GM12878 (cell line): ENCODE results near the gene PRKCE. TPM values are rescaled to one million over a fixed set of nuclear protein-coding genes. Genes with fewer than 3 reads are reported as not detected.

Source experiments
- ATAC-seq: fragments of 200-7000 bp; cut with Tn5 transposase; 3 replicates; pipeline ENCODE4 v1.9.1; 2020; ENCODE audit warnings: mild to moderate bottlenecking, moderate library complexity
- BruUV-seq: library from RNA; stranded (reverse); fragments of 400-500 nt; replicated peaks from 2 replicates; lab custom pipeline; 2021; lab: Mats Ljungman, UMichigan
- CTCF ChIA-PET: fragments of 300-600 bp; sonication (Branson Sonifier 250); formaldehyde crosslinking; extraction: SDS; loops from one replicate; lab custom pipeline; 2021; ENCODE audit warnings: inconsistent platforms; lab: Yijun Ruan, JAX
- POLR2A ChIA-PET: fragments of 350-600 bp; formaldehyde crosslinking; extraction: SDS; loops from one replicate; lab custom pipeline; 2021; ENCODE audit warnings: inconsistent platforms; lab: Charles Lee
- RAD21 ChIA-PET: fragments of 300-600 bp; sonication (Branson Sonifier 250); formaldehyde crosslinking; loops from one replicate; lab custom pipeline; 2023; ENCODE audit warnings: antibody characterized with exemption; ENCODE audit not compliant: unreplicated experiment; lab: Charles Lee
- SMC1A ChIA-PET: fragments of 300-600 bp; sonication (Branson Sonifier 250); formaldehyde crosslinking; loops from one replicate; lab custom pipeline; 2023; ENCODE audit not compliant: unreplicated experiment, uncharacterized antibody; lab: Charles Lee
- DNase-seq: peaks from one replicate; pipeline ENCODE4 v3.0.0-alpha.2; 2011; ENCODE audit warnings: low read depth, low spot score
- FAIRE-seq: peaks from 3 replicates; lab custom pipeline; 2011; peaks lifted over from hg19 to GRCh38; lab: Jason Lieb, UNC
- H2AFZ ChIP-seq: 2 replicates; pipeline ENCODE4 v1.6.0; 2011; ENCODE audit warnings: low read depth, low read length, control low read depth; ENCODE audit not compliant: control insufficient read depth
- H3K27ac ChIP-seq: 2 replicates; pipeline ENCODE4 v1.5.1; 2011; ENCODE audit warnings: control low read depth; ENCODE audit not compliant: control insufficient read depth, insufficient read depth
- H3K27me3 ChIP-seq, 2 experiments: replicated peaks in 1 of 2; 2 replicates each; pipeline versions ENCODE4 v1.6.0 to v1.6.1; 2011; ENCODE audit warnings: low read length in 1 of 2; ENCODE audit not compliant: control insufficient read depth in 2 of 2, insufficient read depth in 2 of 2
- H3K36me3 ChIP-seq, 2 experiments: 2 replicates each; pipeline ENCODE4 v1.5.1; 2011; ENCODE audit warnings: low read length in 1 of 2; ENCODE audit not compliant: control insufficient read depth in 2 of 2, insufficient read depth in 2 of 2
- H3K4me1 ChIP-seq: 2 replicates; pipeline ENCODE4 v1.6.1; 2011; ENCODE audit warnings: mild to moderate bottlenecking, low read length, moderate library complexity, mixed read lengths; ENCODE audit not compliant: control insufficient read depth, insufficient read depth
- H3K4me2 ChIP-seq: 2 replicates; pipeline ENCODE4 v1.6.0; 2011; ENCODE audit warnings: control low read depth; ENCODE audit not compliant: control insufficient read depth, insufficient read depth
- H3K4me3 ChIP-seq: fragments of 200-600 bp; sonication (generic); 2 replicates; pipeline ENCODE4 v1.5.1; 2016
- H3K79me2 ChIP-seq: 2 replicates; pipeline ENCODE4 v1.6.0; 2011; ENCODE audit warnings: low read length; ENCODE audit not compliant: control insufficient read depth, insufficient read depth
- H3K9ac ChIP-seq: 2 replicates; pipeline ENCODE4 v1.8.0; 2011; ENCODE audit warnings: low read length, control low read depth, mixed read lengths; ENCODE audit not compliant: control insufficient read depth, insufficient read depth
- H3K9me3 ChIP-seq: replicated peaks from 3 replicates; pipeline ENCODE4 v1.5.1; 2011; ENCODE audit warnings: mild to moderate bottlenecking, low read length; ENCODE audit not compliant: control insufficient read depth, insufficient read depth
- H4K20me1 ChIP-seq: 2 replicates; pipeline ENCODE4 v1.6.0; 2011; ENCODE audit not compliant: control insufficient read depth, insufficient read depth
- ATF7 ChIP-seq: fragments of 450-650 bp; IDR thresholded peaks from 2 replicates; pipeline ENCODE4 v1.6.1; 2016; ENCODE audit warnings: low read depth, mild to moderate bottlenecking
- BHLHE40 ChIP-seq, 2 experiments: fragments of 450-650 bp in 1 of 2; IDR thresholded peaks; 2 replicates each; pipeline ENCODE4 v1.6.1; 2011 to 2017; ENCODE audit warnings: low read depth in 2 of 2, borderline replicate concordance in 1 of 2, improper control_type of control experiment in 1 of 2, low read length in 1 of 2, mild to moderate bottlenecking in 1 of 2
- CHD1 ChIP-seq: IDR thresholded peaks from 2 replicates; pipeline ENCODE4 v1.6.1; 2012; ENCODE audit warnings: low read depth, low read length, improper control_type of control experiment
- CREM ChIP-seq: IDR thresholded peaks from 2 replicates; pipeline ENCODE4 v1.6.1; 2014; ENCODE audit warnings: antibody characterized with exemption, low read depth
- ETV6 ChIP-seq, 2 experiments: fragments of 450-650 bp in 1 of 2; IDR thresholded peaks in 1 of 2; conservative IDR thresholded peaks in 1 of 2; 2 replicates each; pipeline ENCODE4 v1.6.1; 2014; ENCODE audit warnings: antibody characterized with exemption in 1 of 2, borderline replicate concordance in 1 of 2, low read depth in 1 of 2, mild to moderate bottlenecking in 1 of 2, moderate library complexity in 1 of 2
- GATAD2B ChIP-seq: fragments of 450-650 bp; conservative IDR thresholded peaks from 2 replicates; pipeline ENCODE4 v1.6.1; 2017; ENCODE audit warnings: low read depth, mild to moderate bottlenecking, moderate library complexity
- HDGF ChIP-seq: fragments of 450-650 bp; IDR thresholded peaks from 2 replicates; pipeline ENCODE4 v1.6.1; 2016; ENCODE audit warnings: antibody characterized with exemption
- LARP7 ChIP-seq: fragments of 450-650 bp; IDR thresholded peaks from 2 replicates; pipeline ENCODE4 v1.6.1; 2017; ENCODE audit warnings: mild to moderate bottlenecking
- MXI1 ChIP-seq: fragments of 150-350 bp; IDR thresholded peaks from 2 replicates; pipeline ENCODE4 v1.6.1; 2011; ENCODE audit warnings: low read depth, mild to moderate bottlenecking, inconsistent platforms, low read length, improper control_type of control experiment
- STAT1 ChIP-seq: fragments of 450-650 bp; conservative IDR thresholded peaks from 2 replicates; pipeline ENCODE4 v1.6.1; 2014; ENCODE audit warnings: antibody characterized with exemption, mild to moderate bottlenecking
- in situ Hi-C: fragments of 300-500 bp; cut with MboI; formaldehyde crosslinking; loops from 9 replicates; pipeline ENCODE4 v1.14.3; 2018; ENCODE audit warnings: mixed read lengths
- intact Hi-C: fragments of 100-400 bp; cut with micrococcal nuclease; formaldehyde crosslinking; loops from one replicate; pipeline ENCODE4 v1.14.2; 2022; ENCODE audit not compliant: unreplicated experiment
- polyA plus RNA-seq, 11 experiments: library from polyadenylated mRNA; depleted of rRNA in 4 of 11; unstranded in 6 of 11; stranded (reverse) in 5 of 11; fragments of >200 nt; fragmentation: Nextera tagmentation in 4 of 11; fragmentation: Illumina TruSeq in 1 of 11; extraction: Ambion mirVana in 4 of 11; extraction: Trizol in 1 of 11; gene quantifications; 1 replicate in 1 of 11; 2 replicates in 10 of 11; pipeline versions ENCODE4 v1.2.1 to v1.2.3, GENCODE V29; 2011 to 2016; ENCODE audit warnings: inconsistent platforms in 2 of 11, missing spikeins in 2 of 11, low read depth in 1 of 11
- total RNA-seq, 4 experiments: library from RNA; depleted of rRNA in 3 of 4; stranded (reverse); fragments of >200 nt in 3 of 4; fragmentation: Illumina TruSeq in 1 of 4; extraction: Trizol in 1 of 4; gene quantifications; 2 replicates each; pipeline versions ENCODE4 v1.2.1 to v1.2.3, GENCODE V29; 2013 to 2021
- TF ChIP-seq, protein P1 (sequence below): fragments of 450-650 bp; formaldehyde crosslinking; IDR thresholded peaks from 2 replicates; pipeline ENCODE4 v1.4.0; 2020; ENCODE audit warnings: mild to moderate bottlenecking, moderate library complexity
- TF ChIP-seq, protein P2 (sequence below): fragments of 450-650 bp; IDR thresholded peaks from 2 replicates; pipeline ENCODE4 v1.6.1; 2017; ENCODE audit warnings: mild to moderate bottlenecking, low read depth, inconsistent platforms; ENCODE audit not compliant: poor library complexity, severe bottlenecking

The PRKCE gene
- total and polyA plus RNA-seq, 10 of the 15 experiments (the other 5 are each of a cell fraction or from before 2014, with no cell fraction given), result 2.6 to 28.2 (median 11.3) TPM

DNA sequence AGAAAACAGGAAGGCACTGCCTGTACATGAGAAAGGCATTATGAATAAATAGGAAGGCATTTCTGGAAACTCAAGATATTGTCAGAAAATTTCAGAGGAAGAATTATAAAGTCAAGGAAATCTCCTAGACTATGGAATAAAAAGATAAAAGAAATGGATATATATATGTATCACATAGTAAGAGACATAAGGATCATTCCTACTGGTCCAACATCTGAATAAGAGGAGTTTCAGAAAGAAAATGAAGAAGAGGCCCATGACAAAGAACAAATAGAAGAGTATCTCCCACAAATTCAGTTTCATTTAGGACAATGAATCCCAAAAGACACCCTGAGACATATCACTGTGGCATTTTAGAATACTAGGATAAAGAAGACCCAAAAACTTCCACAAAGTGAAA is 178.8 kb downstream of the PRKCE start:
- POLR2A ChIA-PET, result no interaction called here
- H3K36me3 ChIP-seq, result no peaks in the 10 kb centered on the region
- intact Hi-C loops, result no loop called here

More for the DNA sequence above, 178.8 kb downstream of the PRKCE start:
- Histone ChIP-seq H3K9me3 (peaks cover 7% of the 10 kb centered on the region), H3K9ac (no peak overlapping the region), H3K4me2 (no peak overlapping the region), H3K4me1 (peaks cover 21% of the 10 kb centered on the region)
- no peak for DNase-seq
- BruUV-seq, result no TSS peak
- CTCF ChIA-PET, result no interaction called here
- TF ChIP-seq CHD1, result no peak
- no peak for TF ChIP-seq GATAD2B
- TF ChIP-seq ATF7, result no peak
- TF ChIP-seq HDGF, result no peak
- no peak for TF ChIP-seq BHLHE40 (IDR thresholded peaks at IDR 0.05; ENCODE audit: borderline replicate concordance in 1 of 2, low read depth in 2 of 2, low read length in 1 of 2)
- TF ChIP-seq STAT1, result no peak
- no peak for TF ChIP-seq CREM
- TF ChIP-seq, protein P1, sequence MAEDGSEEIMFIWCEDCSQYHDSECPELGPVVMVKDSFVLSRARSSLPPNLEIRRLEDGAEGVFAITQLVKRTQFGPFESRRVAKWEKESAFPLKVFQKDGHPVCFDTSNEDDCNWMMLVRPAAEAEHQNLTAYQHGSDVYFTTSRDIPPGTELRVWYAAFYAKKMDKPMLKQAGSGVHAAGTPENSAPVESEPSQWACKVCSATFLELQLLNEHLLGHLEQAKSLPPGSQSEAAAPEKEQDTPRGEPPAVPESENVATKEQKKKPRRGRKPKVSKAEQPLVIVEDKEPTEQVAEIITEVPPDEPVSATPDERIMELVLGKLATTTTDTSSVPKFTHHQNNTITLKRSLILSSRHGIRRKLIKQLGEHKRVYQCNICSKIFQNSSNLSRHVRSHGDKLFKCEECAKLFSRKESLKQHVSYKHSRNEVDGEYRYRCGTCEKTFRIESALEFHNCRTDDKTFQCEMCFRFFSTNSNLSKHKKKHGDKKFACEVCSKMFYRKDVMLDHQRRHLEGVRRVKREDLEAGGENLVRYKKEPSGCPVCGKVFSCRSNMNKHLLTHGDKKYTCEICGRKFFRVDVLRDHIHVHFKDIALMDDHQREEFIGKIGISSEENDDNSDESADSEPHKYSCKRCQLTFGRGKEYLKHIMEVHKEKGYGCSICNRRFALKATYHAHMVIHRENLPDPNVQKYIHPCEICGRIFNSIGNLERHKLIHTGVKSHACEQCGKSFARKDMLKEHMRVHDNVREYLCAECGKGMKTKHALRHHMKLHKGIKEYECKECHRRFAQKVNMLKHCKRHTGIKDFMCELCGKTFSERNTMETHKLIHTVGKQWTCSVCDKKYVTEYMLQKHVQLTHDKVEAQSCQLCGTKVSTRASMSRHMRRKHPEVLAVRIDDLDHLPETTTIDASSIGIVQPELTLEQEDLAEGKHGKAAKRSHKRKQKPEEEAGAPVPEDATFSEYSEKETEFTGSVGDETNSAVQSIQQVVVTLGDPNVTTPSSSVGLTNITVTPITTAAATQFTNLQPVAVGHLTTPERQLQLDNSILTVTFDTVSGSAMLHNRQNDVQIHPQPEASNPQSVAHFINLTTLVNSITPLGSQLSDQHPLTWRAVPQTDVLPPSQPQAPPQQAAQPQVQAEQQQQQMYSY, result no peak
- TF ChIP-seq, protein P2, sequence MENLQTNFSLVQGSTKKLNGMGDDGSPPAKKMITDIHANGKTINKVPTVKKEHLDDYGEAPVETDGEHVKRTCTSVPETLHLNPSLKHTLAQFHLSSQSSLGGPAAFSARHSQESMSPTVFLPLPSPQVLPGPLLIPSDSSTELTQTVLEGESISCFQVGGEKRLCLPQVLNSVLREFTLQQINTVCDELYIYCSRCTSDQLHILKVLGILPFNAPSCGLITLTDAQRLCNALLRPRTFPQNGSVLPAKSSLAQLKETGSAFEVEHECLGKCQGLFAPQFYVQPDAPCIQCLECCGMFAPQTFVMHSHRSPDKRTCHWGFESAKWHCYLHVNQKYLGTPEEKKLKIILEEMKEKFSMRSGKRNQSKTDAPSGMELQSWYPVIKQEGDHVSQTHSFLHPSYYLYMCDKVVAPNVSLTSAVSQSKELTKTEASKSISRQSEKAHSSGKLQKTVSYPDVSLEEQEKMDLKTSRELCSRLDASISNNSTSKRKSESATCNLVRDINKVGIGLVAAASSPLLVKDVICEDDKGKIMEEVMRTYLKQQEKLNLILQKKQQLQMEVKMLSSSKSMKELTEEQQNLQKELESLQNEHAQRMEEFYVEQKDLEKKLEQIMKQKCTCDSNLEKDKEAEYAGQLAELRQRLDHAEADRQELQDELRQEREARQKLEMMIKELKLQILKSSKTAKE, result no peak
- no peak for TF ChIP-seq MXI1
- TF ChIP-seq ETV6 (conservative IDR thresholded peaks at IDR 0.05 in 1 of 2, IDR thresholded peaks at IDR 0.05 in 1 of 2; ENCODE audit: borderline replicate concordance in 1 of 2, low read depth in 1 of 2), result no peak
- no peak for TF ChIP-seq LARP7
- TF ChIP-seq, all 136 proteins: peak for 0
- ChIA-PET SMC1A (no interaction called here), RAD21 (no interaction called here)
- in situ Hi-C loops, result no loop called here
- Histone ChIP-seq H3K27ac (no peak overlapping the region), H3K27me3 (no peaks in the 10 kb centered on the region), H2AFZ (no peak overlapping the region), H4K20me1 (no peaks in the 10 kb centered on the region), H3K79me2 (peaks cover 3% of the 10 kb centered on the region), H3K4me3 (no peak overlapping the region)
- FAIRE-seq (no peak), ATAC-seq (no peak)
